ENCODE results near the gene MLX. TPM values are rescaled to one million over a fixed set of nuclear protein-coding genes. Genes with fewer than 3 reads are reported as not detected.

MLX gene, protein sequence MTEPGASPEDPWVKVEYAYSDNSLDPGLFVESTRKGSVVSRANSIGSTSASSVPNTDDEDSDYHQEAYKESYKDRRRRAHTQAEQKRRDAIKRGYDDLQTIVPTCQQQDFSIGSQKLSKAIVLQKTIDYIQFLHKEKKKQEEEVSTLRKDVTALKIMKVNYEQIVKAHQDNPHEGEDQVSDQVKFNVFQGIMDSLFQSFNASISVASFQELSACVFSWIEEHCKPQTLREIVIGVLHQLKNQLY
- total RNA-seq (10 to 100 TPM; 29.2 to 32.1 TPM), total RNA-seq (32.8 to 145 (median 65.1) reads per million in 172 experiments)
- 49.9 TPM for polyA plus RNA-seq (2013, experiment 1 of 2)
- polyA plus RNA-seq (2013, experiment 2 of 2), result 47.7 TPM

- ATAC-seq (ENCODE audit: poor library complexity) (peak; percentile 68), DNase-seq (peak; percentile 83 to 97 (median 90))
- CTCF ChIA-PET, result interaction anchor here (0.8 to 4.6 kb wide), 3 partner anchors 11 to 20 kb away, joined by 3 to 45 read pairs (median 3); partner anchors contain the start of gene PSMC3IP
- H3K36me3 ChIP-seq (ENCODE audit: insufficient read depth, low read length), result peaks cover 69% of the 10 kb centered on the region
- POLR2A ChIA-PET, result interaction anchor here (0.6 to 2.6 kb wide), 11 partner anchors 11 to 879 kb away, joined by 3 to 26 read pairs (median 6); partner anchors contain the start of genes EIF1, NAGLU, ODAD4 and PSMC3IP
- Mint-ChIP-seq H3K27ac (peak within 1 kb of the TSS; percentile 96), H3K9me3 (no peaks in the 10 kb centered on the region), H3K36me3 (ENCODE audit: low read depth) (peaks cover 83% of the 10 kb centered on the region), H3K4me1 (ENCODE audit: low read depth) (peaks cover 42% of the 10 kb centered on the region), H3K27me3 (no peaks in the 10 kb centered on the region), H3K4me3 (peak within 1 kb of the TSS; percentile 97)
- no peaks in the 10 kb centered on the region for H3K27me3 ChIP-seq (ENCODE audit: control insufficient read depth in 1 of 2, insufficient read depth in 2 of 2, low read length in 2 of 2)
- TF ChIP-seq CTCF (IDR thresholded peaks at IDR 0.05), result no peak
- intact Hi-C loops (cut with DNase I, micrococcal nuclease), result loop anchor here in 1 of 2 experiments (2.0 kb wide), 1 partner anchor 42 kb away; the partner anchor contains the start of genes RETREG3 and TUBG1
- H3K27ac ChIP-seq (ENCODE audit: low read depth in 1 of 2, low read length in 2 of 2), result peak within 1 kb of the TSS; percentile 83 to 86
- no peaks in the 10 kb centered on the region for H3K9me3 ChIP-seq (ENCODE audit: control insufficient read depth in 1 of 2, insufficient read depth in 1 of 2, low read length in 2 of 2)
- peaks cover 64% of the 10 kb centered on the region for H3K4me1 ChIP-seq (ENCODE audit: insufficient read depth, low read length)
- H3K4me3 ChIP-seq (ENCODE audit: low read length), result peak within 1 kb of the TSS; percentile 96
Observed at GRCh38 chr17:42566883-42567573, at the start of gene MLX. TSS of gene MLX (plus strand) at chr17:42567100. CDS start at chr17:42567125, 25 bp downstream.

- peak; percentile 69 to 90 (median 79) for DNase-seq
- POLR2A ChIA-PET, result interaction anchor here (0.7 kb wide), 1 partner anchor 129 kb away, joined by 3 read pairs; no protein-coding TSS in a partner anchor
- intact Hi-C loops (cut with DNase I, micrococcal nuclease), result loop anchor here (1.0 to 10.0 kb wide), 6 partner anchors 89 to 493 kb away; partner anchors contain the start of gene NKIRAS2 (in 1 of the 2)
Observed at GRCh38 chr17:42517516-42517915, 49.4 kb upstream of the MLX start.

More at GRCh38 chr17:42517516-42517915, 49.4 kb upstream of the MLX start:
- peaks cover 7% of the 10 kb centered on the region for H3K36me3 ChIP-seq (ENCODE audit: insufficient read depth, low read length)
- no peak overlapping the region for H3K27ac ChIP-seq (ENCODE audit: low read depth in 1 of 2, low read length in 2 of 2)
- TF ChIP-seq CTCF (IDR thresholded peaks at IDR 0.05), result peak; percentile 97
- no peaks in the 10 kb centered on the region for H3K9me3 ChIP-seq (ENCODE audit: control insufficient read depth in 1 of 2, insufficient read depth in 1 of 2, low read length in 2 of 2)
- no peaks in the 10 kb centered on the region for H3K27me3 ChIP-seq (ENCODE audit: control insufficient read depth in 1 of 2, insufficient read depth in 2 of 2, low read length in 2 of 2)
- no peak overlapping the region for H3K4me3 ChIP-seq (ENCODE audit: low read length)
- Mint-ChIP-seq H3K4me3 (no peak overlapping the region), H3K4me1 (ENCODE audit: low read depth) (peaks cover 8% of the 10 kb centered on the region), H3K27me3 (no peaks in the 10 kb centered on the region), H3K27ac (no peak overlapping the region), H3K36me3 (ENCODE audit: low read depth) (peaks cover 9% of the 10 kb centered on the region), H3K9me3 (no peaks in the 10 kb centered on the region)
- CTCF ChIA-PET, result interaction anchor here (0.5 to 2.7 kb wide), 9 partner anchors 24 to 195 kb away, joined by 3 to 18 read pairs (median 4); partner anchors contain the start of gene CAVIN1
- peak; percentile 93 for ATAC-seq (ENCODE audit: poor library complexity)
- H3K4me1 ChIP-seq (ENCODE audit: insufficient read depth, low read length), result peaks cover 6% of the 10 kb centered on the region
